HCT116 (cell line): ENCODE measurements around the gene AOPEP. TPM values are rescaled to one million over a fixed set of nuclear protein-coding genes. Genes with fewer than 3 reads are reported as not detected.

Experiments used
- ATAC-seq: fragments of 200-7000 bp; cut with Tn5 transposase; 2 replicates; pipeline ENCODE4 v1.9.1; 2020; ENCODE audit warnings: mild to moderate bottlenecking, moderate library complexity
- BruUV-seq: library from RNA; stranded (reverse); fragments of 400-500 nt; replicated peaks from 2 replicates; lab custom pipeline; 2021; lab: Mats Ljungman, UMichigan
- CTCF ChIA-PET: fragments of 300-600 bp; sonication (Branson Sonifier 250); formaldehyde crosslinking; loops from one replicate; lab custom pipeline; 2021; ENCODE audit warnings: antibody characterized with exemption; lab: Charles Lee
- POLR2A ChIA-PET: fragments of 300-600, 350-600 bp; sonication (Branson Sonifier 250); formaldehyde crosslinking; loops from one replicate; lab custom pipeline; 2021; ENCODE audit warnings: antibody characterized with exemption; lab: Charles Lee
- RAD21 ChIA-PET, 2 experiments: fragments of 300-600 bp; sonication (Branson Sonifier 250); formaldehyde crosslinking; loops; one replicate each; lab custom pipeline; 2023; ENCODE audit warnings: low total read pairs in 2 of 2; ENCODE audit not compliant: uncharacterized antibody in 2 of 2, unreplicated experiment in 2 of 2, low non-redundant PET in 1 of 2; lab: Charles Lee
- DNase-seq: peaks from one replicate; pipeline ENCODE4 v3.0.0-alpha.2; 2010; ENCODE audit warnings: low read depth, low spot score
- H2AFZ ChIP-seq: fragments of 200-600 bp; shearing (Covaris generic), sonication (generic); 2 replicates; pipeline ENCODE4 v1.6.1; 2017; ENCODE audit warnings: low read depth, mixed run types, mixed read lengths, antibody characterized with exemption, low read length; ENCODE audit not compliant: poor library complexity, severe bottlenecking
- H3K27ac ChIP-seq: 2 replicates; pipeline ENCODE4 v1.5.1; 2012; ENCODE audit warnings: low read depth, low read length
- H3K27me3 ChIP-seq: fragments of 200-600 bp; sonication (generic); 2 replicates; pipeline ENCODE4 v1.6.1; 2016; ENCODE audit warnings: mixed run types, low read length, mixed read lengths; ENCODE audit not compliant: insufficient read depth
- H3K36me3 ChIP-seq, 2 experiments: fragments of 200-500 bp in 1 of 2; fragments of 200-600 bp in 1 of 2; sonication (Bioruptor generic) in 1 of 2; sonication (generic) in 1 of 2; 2 replicates each; pipeline versions ENCODE4 v1.5.1 to v1.6.1; 2014 to 2016; ENCODE audit warnings: low read length in 2 of 2, inconsistent platforms in 1 of 2, mixed read lengths in 1 of 2, mixed run types in 1 of 2; ENCODE audit not compliant: insufficient read depth in 2 of 2, control insufficient read depth in 1 of 2
- H3K4me1 ChIP-seq, 2 experiments: fragments of 200-600 bp in 1 of 2; sonication (generic) in 1 of 2; 2 replicates each; pipeline versions ENCODE4 v1.5.1 to v1.6.1; 2012 to 2017; ENCODE audit warnings: low read length in 2 of 2, inconsistent platforms in 1 of 2, mild to moderate bottlenecking in 1 of 2, mixed read lengths in 1 of 2, mixed run types in 1 of 2, moderate library complexity in 1 of 2; ENCODE audit not compliant: insufficient read depth in 2 of 2, control insufficient read depth in 1 of 2
- H3K4me2 ChIP-seq: fragments of 200-600 bp; sonication (generic); 2 replicates; pipeline ENCODE4 v1.6.1; 2017; ENCODE audit warnings: mixed run types, low read length, mixed read lengths
- H3K4me3 ChIP-seq, 2 experiments: fragments of 200-600 bp in 1 of 2; sonication (generic) in 1 of 2; replicated peaks in 1 of 2; 2 replicates each; pipeline ENCODE4 v1.5.1; 2011 to 2016; ENCODE audit warnings: low read length in 2 of 2, control low read depth in 1 of 2, low read depth in 1 of 2, mild to moderate bottlenecking in 1 of 2, mixed read lengths in 1 of 2, mixed run types in 1 of 2
- H3K79me2 ChIP-seq: fragments of 200-600 bp; sonication (generic); 2 replicates; pipeline ENCODE4 v1.6.1; 2017; ENCODE audit warnings: mild to moderate bottlenecking, mixed run types, low read length, moderate library complexity, mixed read lengths; ENCODE audit not compliant: insufficient read depth
- H3K9ac ChIP-seq: fragments of 200-600 bp; sonication (generic); 2 replicates; pipeline ENCODE4 v1.6.1; 2016; ENCODE audit warnings: low read length, mixed read lengths
- H3K9me2 ChIP-seq: fragments of 200-600 bp; sonication (generic), shearing (Covaris generic); 2 replicates; pipeline ENCODE4 v1.6.1; 2017; ENCODE audit warnings: mixed run types, mild to moderate bottlenecking, moderate library complexity; ENCODE audit not compliant: insufficient read depth
- H3K9me3 ChIP-seq, 2 experiments: fragments of 200-500 bp in 1 of 2; fragments of 200-600 bp in 1 of 2; sonication (Bioruptor generic) in 1 of 2; sonication (generic) in 1 of 2; 2 replicates each; pipeline ENCODE4 v1.6.1; 2014 to 2017; ENCODE audit warnings: low read length in 2 of 2, mixed read lengths in 2 of 2, inconsistent platforms in 1 of 2, low read depth in 1 of 2, mild to moderate bottlenecking in 1 of 2, mixed run types in 1 of 2, moderate library complexity in 1 of 2; ENCODE audit not compliant: control insufficient read depth in 1 of 2, insufficient read depth in 1 of 2
- H4K20me1 ChIP-seq: fragments of 200-600 bp; sonication (generic), shearing (Covaris generic); 2 replicates; pipeline ENCODE4 v1.6.1; 2017; ENCODE audit warnings: mixed run types, mild to moderate bottlenecking, moderate library complexity; ENCODE audit not compliant: insufficient read depth
- CTCF ChIP-seq, 3 experiments: fragments of 200-600 bp in 1 of 3; sonication (generic) in 1 of 3; IDR thresholded peaks in 2 of 3; conservative IDR thresholded peaks in 1 of 3; 2 replicates each; pipeline ENCODE4 v1.5.1; 2012 to 2017; ENCODE audit warnings: low read depth in 2 of 3, low read length in 2 of 3, antibody characterized with exemption in 1 of 3, borderline replicate concordance in 1 of 3, control low read depth in 1 of 3, mild to moderate bottlenecking in 1 of 3, mixed read lengths in 1 of 3, mixed run types in 1 of 3, moderate library complexity in 1 of 3; ENCODE audit not compliant: insufficient read depth in 1 of 3
- EZH2 ChIP-seq: fragments of 200-600 bp; sonication (generic); IDR thresholded peaks from 2 replicates; pipeline ENCODE4 v1.6.1; 2017; ENCODE audit warnings: antibody characterized with exemption, mixed run types
- JUND ChIP-seq: IDR thresholded peaks from 2 replicates; pipeline ENCODE4 v1.6.1; 2012
- RAD21 ChIP-seq: IDR thresholded peaks from 2 replicates; pipeline ENCODE4 v1.6.1; 2012; ENCODE audit warnings: low read depth, mild to moderate bottlenecking
- intact Hi-C: fragments of 100-400 bp; cut with micrococcal nuclease; formaldehyde crosslinking; loops from 2 replicates; pipeline ENCODE4 v1.10.0; 2022
- total RNA-seq: library from RNA; stranded (reverse); gene quantifications from one replicate; pipeline ENCODE4 v1.2.1, GENCODE V29; 2021; ENCODE audit not compliant: unreplicated experiment

AOPEP gene
- total RNA-seq, 1 experiment from 2014 or later, result 15.1 TPM

DNA sequence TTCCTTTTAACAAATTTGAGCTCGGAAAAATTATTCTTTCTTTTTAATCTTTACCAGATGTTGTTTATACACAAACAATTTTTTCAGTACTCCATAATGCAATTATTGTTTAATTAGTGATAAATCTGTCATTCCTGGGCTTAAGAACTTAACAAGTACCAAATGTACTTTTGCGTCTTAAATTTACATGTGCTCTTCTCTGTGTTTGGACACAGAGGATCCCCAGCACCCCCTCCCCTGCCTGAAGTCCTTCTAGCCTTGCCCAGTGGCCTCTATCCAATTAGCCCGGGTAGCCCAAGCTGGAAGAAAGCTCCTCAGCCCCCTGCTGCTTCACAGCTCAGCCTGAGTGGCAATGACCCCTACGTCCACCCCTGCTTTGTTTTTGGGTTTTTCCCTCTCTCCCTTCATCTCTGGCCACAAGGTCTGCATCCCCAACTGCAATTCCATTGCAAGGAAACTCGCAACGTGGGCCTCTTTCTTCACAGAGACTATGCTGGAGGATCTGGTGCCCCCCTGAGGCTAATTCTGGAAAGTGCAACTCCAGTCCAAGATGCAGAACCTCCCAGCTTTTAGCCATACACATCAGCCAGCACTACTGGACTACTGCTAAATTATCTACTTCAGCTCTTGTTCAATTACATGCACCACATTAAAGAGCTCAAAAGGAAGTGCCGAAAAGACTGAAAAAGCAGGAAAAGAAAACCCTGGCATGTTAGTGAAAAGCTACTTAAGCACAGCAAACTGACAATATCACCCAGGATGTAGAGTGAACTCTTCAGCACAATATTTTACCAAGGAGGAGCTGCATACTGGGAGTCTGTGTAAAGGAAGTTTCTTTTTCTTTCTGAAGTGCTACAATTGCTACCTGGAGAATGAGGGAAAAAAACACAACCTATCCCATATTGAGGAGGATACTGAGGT lies 404.8 kb downstream of the AOPEP start:
- TF ChIP-seq EZH2 (no peak), RAD21 (peak; percentile 80), JUND (no peak), CTCF (IDR thresholded peaks at IDR 0.05 in 2 of 3, conservative IDR thresholded peaks at IDR 0.05 in 1 of 3; ENCODE audit: borderline replicate concordance in 1 of 3, insufficient read depth in 1 of 3, low read depth in 2 of 3, low read length in 2 of 3) (peak; percentile 72 to 90 (median 88); a peak in 5 of 6 replicates)
- ChIA-PET CTCF (interaction anchor here (0.8 to 8.1 kb wide), 11 partner anchors 9 to 1086 kb away, joined by 3 to 158 read pairs (median 4); partner anchors contain the start of gene PCAT7), POLR2A (interaction anchor here (0.8 to 1.0 kb wide), 2 partner anchors 450 to 462 kb away, joined by 3 read pairs; no protein-coding TSS in a partner anchor), RAD21 (interaction anchor here (0.6 to 2.0 kb wide), 6 partner anchors 37 to 462 kb away, joined by 3 to 9 read pairs (median 4); no protein-coding TSS in a partner anchor)
- Histone ChIP-seq H3K9me2 (no peaks in the 10 kb centered on the region), H3K4me1 (no peaks in the 10 kb centered on the region), H3K4me2 (no peak overlapping the region), H3K79me2 (no peaks in the 10 kb centered on the region), H3K36me3 (no peaks in the 10 kb centered on the region), H3K4me3 (no peak overlapping the region), H3K9me3 (no peaks in the 10 kb centered on the region), H3K9ac (no peak overlapping the region), H4K20me1 (no peaks in the 10 kb centered on the region), H3K27me3 (no peaks in the 10 kb centered on the region), H2AFZ (no peak overlapping the region), H3K27ac (no peak overlapping the region)
- BruUV-seq, result no TSS peak
- intact Hi-C loops, result loop anchor here (1.0 to 10.0 kb wide), 3 partner anchors 348 to 576 kb away; partner anchors contain the start of gene PCAT7
- ATAC-seq, result peak; percentile 74
- peak; percentile 21 for DNase-seq
